Lower leg skin (tissue), 4 donors: ENCODE results near the gene ARHGAP24. TPM values are rescaled to one million over a fixed set of nuclear protein-coding genes. Genes with fewer than 3 reads are reported as not detected.

ENCODE experiments used
- DNase-seq, 2 donors: peaks; one replicate each; pipeline ENCODE4 v3.0.0-alpha.2; 2019; ENCODE audit warnings: low spot score in 2 of 2
- H3K4me3 ChIP-seq: fragments of 200-600 bp; sonication (generic); 2 replicates; pipeline ENCODE4 v1.5.1; 2017; ENCODE audit warnings: mild to moderate bottlenecking, low read depth; ENCODE audit not compliant: poor library complexity, severe bottlenecking
- CTCF ChIP-seq, 3 donors: fragments of 450-650 bp; IDR thresholded peaks; one replicate each; pipeline ENCODE4 v1.5.1; 2016; ENCODE audit warnings: antibody characterized with exemption in 3 of 3, mild to moderate bottlenecking in 3 of 3, moderate library complexity in 2 of 3
- POLR2A ChIP-seq, 2 donors: fragments of 450-650 bp; IDR thresholded peaks; one replicate each; pipeline ENCODE4 v1.6.1; 2016 to 2017; ENCODE audit warnings: antibody characterized with exemption in 2 of 2, mild to moderate bottlenecking in 1 of 2, moderate library complexity in 1 of 2
- WGBS, 2 donors: methylation state at CpG; one replicate each; pipeline ENCODE4 v1.1.5; 2018; 5-methylcytosine and 5-hydroxymethylcytosine counted together
- intact Hi-C: fragments of 100-400 bp; cut with DNase I; formaldehyde crosslinking; loops from one replicate; pipeline ENCODE4 v1.15.0; 2023; ENCODE audit warnings: low total_unique reads
- total RNA-seq, 4 donors: library from RNA; depleted of rRNA; stranded (reverse); fragments of >200 nt; gene quantifications; one replicate each; pipeline ENCODE4 v1.1.0, GENCODE V29; 2016

The ARHGAP24 gene
- total RNA-seq, 4 donors from 2014 or later, result 13.1 to 58.4 (median 24.0) TPM

- TF ChIP-seq CTCF (IDR thresholded peaks at IDR 0.05) (no peak), POLR2A (IDR thresholded peaks at IDR 0.05) (no peak)
- DNase-seq, result no peak
- intact Hi-C loops, result no loop called here
These were observed 258.8 kb downstream of the ARHGAP24 start for GRCh38 chr4:85733798-85734197.

GRCh38 chr4:85734424-85734831 lies 259.5 kb downstream of the ARHGAP24 start:
- no peak for TF ChIP-seq POLR2A (IDR thresholded peaks at IDR 0.05)
- TF ChIP-seq CTCF (IDR thresholded peaks at IDR 0.05), result no peak
- H3K4me3 ChIP-seq, result no peak overlapping the region
- DNase-seq, result no peak
- intact Hi-C loops, result no loop called here
- WGBS, 2 donors, result 6% methylated on average over 1 of the region's 1 CpG

More at GRCh38 chr4:85733798-85734197, 258.8 kb downstream of the ARHGAP24 start:
- no peak overlapping the region for H3K4me3 ChIP-seq

- H3K4me3 ChIP-seq, result no peak overlapping the region
- TF ChIP-seq POLR2A (IDR thresholded peaks at IDR 0.05) (no peak), CTCF (IDR thresholded peaks at IDR 0.05) (no peak)
- 85 to 95% methylated on average over 2 of the region's 2 CpGs for WGBS, 2 donors
- intact Hi-C loops, result no loop called here
- no peak for DNase-seq
These were observed 261.6 kb downstream of the ARHGAP24 start for GRCh38 chr4:85736571-85736970.

- intact Hi-C loops, result no loop called here
- WGBS, 2 donors, result 81 to 89% methylated on average over 1 of the region's 1 CpG
- H3K4me3 ChIP-seq, result no peak overlapping the region
- TF ChIP-seq CTCF (IDR thresholded peaks at IDR 0.05) (no peak), POLR2A (IDR thresholded peaks at IDR 0.05) (no peak)
- DNase-seq, result no peak
These were observed 262.3 kb downstream of the ARHGAP24 start for GRCh38 chr4:85737254-85737653.

- intact Hi-C loops, result no loop called here
- WGBS, 2 donors, result 30 to 37% methylated on average over 2 of the region's 2 CpGs
- H3K4me3 ChIP-seq, result no peak overlapping the region
- no peak for DNase-seq
- TF ChIP-seq CTCF (IDR thresholded peaks at IDR 0.05), result no peak
- no peak for TF ChIP-seq POLR2A (IDR thresholded peaks at IDR 0.05)
These were observed 263.8 kb downstream of the ARHGAP24 start for GRCh38 chr4:85738721-85739120.

GRCh38 chr4:85740431-85740861 lies 265.5 kb downstream of the ARHGAP24 start:
- H3K4me3 ChIP-seq, result no peak overlapping the region
- WGBS, 2 donors, result 49 to 56% methylated on average over 5 of the region's 5 CpGs
- DNase-seq, result no peak
- intact Hi-C loops, result no loop called here
- TF ChIP-seq CTCF (IDR thresholded peaks at IDR 0.05), result no peak
- no peak for TF ChIP-seq POLR2A (IDR thresholded peaks at IDR 0.05)
